Measurements from ENCODE around the gene IFI27.
"Not testable (repeated sequence)": the region's sequence is repeated elsewhere in the genome, so short reads cannot be mapped to it uniquely, and the experiment has no call there.

IFI27 gene

DNA sequence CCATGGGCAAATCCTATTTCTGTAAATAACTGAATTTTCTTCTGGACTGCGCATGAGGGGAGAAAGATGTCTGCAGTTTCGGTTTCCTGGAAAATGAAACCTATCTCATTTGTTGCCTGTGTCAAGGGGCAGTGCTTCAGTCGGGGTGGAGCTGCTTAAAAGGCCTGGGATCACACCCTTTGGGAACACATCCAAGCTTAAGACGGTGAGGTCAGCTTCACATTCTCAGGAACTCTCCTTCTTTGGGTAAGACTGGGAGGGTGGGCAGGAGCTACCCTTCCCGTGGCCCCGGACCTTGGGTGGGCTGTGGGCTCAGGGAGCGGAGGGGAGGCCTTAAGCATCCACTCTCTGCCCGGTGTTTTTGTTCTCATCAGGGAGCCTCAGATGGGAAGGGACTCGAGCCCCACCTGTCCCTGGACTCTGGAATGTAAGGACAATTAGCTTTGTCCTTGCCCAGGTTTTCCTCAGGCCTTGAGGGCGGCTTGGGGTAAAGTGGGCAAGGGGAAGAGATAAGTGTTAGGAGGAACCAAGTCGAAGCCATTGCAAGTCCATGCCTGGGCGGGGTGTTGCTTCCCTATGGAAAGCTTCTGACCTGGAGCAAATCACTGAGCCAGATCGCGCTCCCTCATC, at the start of gene IFI27:
Gene IFI27, plus strand, starts transcription at position 185 of the 630 bp plus-strand sequence.
- DNase-seq = no peak

DNA sequence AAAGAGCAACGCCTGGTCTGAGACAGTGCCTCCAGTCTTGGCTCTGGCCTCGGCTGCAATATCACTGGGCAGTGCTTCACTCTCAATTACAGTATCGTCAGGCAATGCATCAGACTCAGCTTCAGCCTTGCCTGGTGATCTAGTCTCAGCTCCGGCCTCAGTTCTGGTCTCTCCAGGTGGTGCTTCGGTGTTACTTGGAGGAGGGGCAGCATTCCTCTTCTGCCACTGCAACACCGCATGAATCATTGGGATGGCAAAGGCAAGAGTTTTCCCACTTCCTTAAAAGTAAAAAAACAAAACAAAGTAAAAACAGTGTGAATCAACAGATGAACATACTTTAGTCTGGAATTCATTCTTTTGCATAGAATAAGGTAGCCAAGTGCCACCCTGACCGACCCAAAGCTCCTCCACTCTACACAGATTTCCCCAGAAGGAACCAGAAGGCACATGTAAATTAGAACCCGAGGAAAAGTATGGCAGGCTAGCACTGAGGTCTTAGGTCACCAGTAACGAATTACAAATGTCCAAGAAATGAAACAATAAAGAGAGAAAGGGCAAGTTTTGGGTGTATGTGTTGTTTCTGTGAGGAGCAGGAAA, 48.1 kb upstream of the IFI27 start:
- no peak for DNase-seq

DNA sequence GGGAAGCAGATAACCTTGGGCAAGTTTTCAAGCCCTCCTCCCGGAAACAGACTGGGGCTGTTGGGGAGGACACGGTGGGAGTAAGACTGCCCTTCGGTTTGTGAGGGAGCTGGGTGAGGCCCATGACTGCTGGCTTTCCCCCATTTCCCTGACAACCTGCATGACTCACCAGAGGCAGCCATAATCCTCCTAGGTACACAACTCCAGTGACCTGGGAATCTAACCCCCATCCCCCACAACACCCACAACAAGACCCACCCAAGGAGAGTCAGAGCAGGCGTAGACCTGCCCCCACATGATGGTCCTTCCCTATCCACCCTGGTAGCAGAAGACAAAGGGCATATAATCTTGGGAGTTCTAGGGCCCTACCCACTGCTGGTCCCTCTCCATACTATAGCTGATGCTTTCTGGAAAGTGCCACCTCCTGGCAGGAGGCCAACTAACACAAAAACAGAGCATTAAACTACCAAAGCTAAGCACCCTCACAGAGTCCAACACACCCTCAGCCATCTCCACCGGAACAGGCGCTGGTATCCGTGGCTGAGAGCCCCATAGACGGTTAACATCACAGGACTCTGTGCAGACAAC, 44.4 kb upstream of the IFI27 start:
- no peak for DNase-seq

DNA sequence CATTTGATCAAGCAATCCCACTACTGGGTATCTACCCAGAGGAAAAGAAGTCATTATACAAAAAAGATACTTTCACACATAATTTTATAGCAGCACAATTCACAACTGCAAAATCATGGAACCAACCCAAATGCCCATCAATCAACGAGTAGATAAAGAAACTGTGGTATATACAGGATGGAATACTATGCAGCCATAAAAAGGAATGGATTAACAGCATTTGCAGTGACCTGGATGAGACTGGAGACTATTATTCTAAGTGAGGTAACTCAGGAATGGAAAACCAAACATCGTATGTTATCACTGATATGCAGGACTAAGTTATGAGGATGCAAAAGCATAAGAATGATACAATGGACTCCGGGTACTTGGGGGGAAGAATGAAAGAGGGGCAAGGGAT, 38.5 kb upstream of the IFI27 start:
- DNase-seq = not testable (repeated sequence)

DNA sequence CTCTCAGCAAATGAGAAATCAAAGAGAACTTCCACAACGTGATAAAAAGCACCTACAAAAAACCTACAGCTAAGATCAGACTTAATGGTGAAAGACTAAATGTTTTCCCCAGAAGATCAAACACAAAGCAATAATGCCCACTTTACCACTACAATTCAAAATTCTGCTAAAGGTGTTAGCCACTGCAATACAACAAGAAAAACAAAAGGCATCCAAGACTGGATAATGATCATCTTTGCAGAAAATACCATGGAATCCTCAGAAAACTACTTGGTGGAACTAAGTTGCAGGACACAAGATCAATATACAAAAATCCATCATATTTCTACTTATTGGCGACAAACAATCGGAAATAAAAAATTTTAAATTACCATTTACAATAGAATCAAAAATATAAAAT, 36.0 kb upstream of the IFI27 start:
- no peak for DNase-seq

DNA sequence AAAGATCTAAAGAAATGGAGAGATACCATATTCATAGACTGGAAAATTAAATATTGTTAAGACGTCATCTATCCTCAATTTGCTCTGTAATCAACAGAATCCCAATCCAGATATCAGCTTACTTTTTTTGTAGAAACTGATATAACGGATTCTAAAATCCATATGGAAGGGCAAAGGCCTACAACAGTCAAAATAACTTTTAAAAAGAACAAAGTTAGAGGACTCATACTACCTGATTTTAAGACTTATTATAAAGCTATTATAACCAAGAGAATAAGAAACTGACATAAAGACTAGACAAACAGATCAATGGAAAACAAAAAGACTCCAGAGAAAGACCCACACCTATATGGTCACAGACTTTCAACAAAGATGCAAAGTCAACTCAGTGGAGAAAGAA, 35.5 kb upstream of the IFI27 start:
- DNase-seq = no peak

DNA sequence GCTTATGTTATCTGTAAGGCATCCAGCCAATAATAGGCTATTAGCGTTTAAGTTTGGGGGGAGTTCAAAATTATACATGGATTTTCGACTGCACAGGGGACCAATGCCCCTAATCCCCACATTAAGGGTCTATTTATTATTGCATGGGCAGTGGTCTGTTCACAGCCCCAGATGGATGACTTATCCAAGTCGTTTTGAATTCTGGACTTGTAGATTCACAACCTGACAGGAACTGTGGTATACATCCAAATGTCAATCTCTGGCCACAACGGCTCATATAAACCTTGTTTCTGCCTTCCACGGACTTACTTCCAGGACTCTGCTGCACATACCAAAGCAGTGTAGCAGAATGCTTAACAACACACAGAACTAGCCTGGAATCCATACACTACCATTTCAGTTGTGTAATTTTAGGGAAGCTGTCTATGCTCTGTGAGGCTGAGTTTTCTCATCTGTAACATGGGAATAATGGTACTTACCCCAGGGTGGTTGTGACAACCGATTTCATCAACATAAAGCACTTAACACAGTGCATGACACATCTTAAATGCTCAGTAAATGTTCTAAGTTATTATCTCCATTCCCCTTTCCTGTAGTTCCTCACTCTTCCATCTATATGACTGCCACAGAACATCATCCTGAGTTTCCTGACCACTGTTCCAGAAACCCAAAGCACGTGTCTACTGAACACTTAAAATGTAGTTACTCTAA, 33.3 kb upstream of the IFI27 start:
- DNase-seq = no peak

DNA sequence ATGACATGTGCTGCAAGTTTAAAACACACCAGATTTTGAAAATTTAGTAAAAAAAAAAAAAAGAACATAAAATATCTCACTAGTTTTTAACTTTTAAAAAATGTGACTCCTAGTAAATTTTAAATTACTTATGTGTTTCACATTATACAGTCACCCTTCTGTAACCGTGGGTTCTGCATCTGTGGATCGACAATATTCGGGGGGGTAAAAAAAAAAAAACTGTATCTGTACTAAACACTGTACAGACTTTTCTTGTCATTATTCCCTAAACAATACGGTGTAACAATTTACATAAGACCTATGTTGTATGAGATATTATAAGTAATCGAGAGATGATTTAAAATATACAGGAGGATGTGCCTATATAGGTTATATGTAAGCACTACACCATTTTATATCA, 32.7 kb upstream of the IFI27 start:
- DNase-seq = no peak

DNA sequence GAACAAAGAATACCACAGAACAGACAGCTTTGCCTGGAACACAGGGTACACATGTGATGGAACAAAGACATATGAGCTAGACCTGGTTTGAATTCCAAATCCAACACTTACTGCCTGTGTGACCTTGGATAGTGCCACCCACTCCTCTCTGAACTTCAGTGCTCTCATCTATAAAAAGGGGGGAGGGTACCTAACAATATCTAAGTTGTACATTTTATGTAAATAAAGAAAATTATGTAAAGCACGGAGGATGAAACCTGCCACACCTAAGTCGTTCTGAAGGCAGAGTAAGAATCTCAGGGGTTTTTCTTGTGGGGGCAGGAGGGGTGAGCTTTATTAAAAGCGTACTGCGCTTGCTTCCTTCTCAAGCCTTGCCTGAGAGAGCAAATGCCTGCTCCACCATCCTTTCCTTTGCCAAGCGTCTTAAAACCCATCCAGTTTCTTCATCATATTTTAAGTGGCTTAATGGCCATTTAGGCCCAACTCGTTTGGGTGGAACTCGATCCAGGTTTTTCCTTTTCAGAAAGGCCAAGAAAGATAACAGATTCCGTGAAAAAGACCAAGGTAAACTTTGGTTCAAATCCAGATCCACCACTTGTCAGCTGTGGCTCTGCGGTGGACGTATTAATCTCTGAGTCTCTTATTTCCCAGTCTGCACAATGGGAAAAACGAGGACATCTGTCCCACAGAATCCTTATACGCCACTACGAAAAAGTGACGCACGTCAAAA, 30.5 kb upstream of the IFI27 start:
- no peak for DNase-seq

DNA sequence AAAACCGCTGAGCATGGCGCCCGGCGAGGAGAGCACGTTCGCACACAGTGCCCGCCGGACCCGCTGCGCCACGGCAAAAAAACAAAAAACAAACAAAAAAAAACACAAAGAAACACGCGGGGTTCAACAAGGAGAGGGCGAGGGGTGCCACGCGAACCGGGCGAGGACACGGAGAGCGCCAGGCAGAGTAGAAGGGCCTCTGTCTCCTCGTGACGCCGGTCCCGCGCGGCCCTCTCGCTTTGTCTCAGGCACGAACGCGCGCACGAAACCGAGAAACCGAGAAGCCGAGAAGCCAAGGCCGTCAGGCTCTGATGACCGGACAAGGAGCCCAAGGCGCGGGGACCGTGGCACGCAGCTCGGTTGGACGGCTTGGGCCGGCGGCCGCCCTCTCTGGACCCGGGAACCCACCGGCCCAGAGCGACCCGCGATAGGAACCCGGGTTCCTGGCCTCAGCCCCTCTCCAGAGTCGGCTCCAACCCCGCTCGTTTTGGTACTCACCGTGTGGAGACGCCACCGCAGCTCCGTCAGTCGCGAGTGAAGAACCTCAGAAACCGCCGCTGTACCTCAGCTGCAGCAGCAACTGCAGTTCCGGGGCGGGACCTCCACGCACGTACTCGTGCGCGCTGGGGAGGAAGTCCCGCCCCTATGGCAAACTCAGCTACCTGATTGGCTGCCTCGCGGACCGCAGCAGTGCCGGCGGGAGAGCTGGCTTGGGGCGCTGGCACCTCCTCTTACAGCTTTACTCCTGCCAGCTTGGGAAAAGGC, 29.7 kb upstream of the IFI27 start, which contains the start of the genes DDX24 and IFI27L1:
Gene DDX24, minus strand, starts transcription at position 582 of the 765 bp plus-strand sequence. CDS start 1,460 bp downstream, outside the sequence.
Gene IFI27L1, plus strand, starts transcription at position 690 of the 765 bp plus-strand sequence. CDS start 15,628 bp downstream, outside the sequence.
- DNase-seq = peak; percentile 93

DNA sequence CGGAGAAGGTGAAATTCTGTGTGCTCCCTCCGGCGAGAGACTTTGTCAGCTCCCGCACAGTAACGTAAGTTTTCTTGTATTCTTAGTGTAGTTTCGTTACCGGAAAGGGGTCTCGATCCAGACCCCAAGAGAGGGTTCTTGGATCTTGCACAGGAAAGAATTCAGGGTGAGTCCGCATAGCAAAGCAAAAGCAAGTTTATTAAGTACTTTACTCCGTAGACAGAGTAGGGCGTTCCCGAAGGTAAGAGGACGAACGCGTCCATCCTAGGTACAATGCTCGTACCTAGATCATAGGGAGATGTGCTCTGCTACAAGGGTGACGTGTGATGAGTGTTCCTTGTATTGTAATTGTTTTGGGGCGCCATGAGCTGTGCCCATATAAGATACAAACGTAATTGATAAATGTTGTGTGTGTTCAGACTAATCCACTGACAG, 29.1 kb upstream of the IFI27 start:
- no peak for DNase-seq

DNA sequence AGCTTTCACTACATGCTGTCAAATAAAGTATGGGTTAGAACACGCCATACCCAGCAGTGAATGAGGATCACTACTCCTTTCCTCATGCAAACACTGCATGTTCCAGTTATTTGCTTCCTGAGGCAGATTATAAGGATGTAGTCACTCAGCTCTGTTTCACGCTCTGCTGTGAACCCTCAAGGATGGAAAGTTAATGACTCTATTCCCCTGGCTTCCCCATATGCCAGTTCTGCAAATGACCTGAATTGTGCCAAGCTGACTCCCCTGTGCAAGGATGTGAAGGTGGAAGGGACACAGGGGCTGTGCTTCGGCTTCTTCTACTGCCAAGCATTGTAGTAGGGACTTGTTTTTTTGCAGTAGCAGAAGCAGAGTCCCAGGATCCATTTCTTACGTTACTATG, 22.6 kb upstream of the IFI27 start:
- no peak for DNase-seq

DNA sequence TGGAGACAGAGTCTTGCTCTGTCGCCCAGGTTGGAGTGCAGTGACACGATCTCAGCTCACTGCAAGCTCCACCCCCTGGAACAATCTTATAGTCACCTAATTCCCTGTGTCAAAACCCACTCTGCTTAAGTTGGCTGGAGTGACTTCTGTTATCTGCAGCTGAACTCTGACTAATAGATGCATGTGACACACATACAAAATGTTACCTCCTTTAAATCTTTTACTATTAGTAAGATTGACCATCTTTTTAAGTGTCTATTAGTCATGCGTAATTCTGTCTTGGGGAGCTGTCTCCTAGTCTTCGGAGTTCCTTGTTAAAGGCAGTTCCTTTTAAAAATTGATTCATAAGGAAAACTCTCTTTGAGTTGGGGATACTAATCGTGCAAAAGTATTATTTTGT, 22.0 kb upstream of the IFI27 start:
- no peak for DNase-seq

DNA sequence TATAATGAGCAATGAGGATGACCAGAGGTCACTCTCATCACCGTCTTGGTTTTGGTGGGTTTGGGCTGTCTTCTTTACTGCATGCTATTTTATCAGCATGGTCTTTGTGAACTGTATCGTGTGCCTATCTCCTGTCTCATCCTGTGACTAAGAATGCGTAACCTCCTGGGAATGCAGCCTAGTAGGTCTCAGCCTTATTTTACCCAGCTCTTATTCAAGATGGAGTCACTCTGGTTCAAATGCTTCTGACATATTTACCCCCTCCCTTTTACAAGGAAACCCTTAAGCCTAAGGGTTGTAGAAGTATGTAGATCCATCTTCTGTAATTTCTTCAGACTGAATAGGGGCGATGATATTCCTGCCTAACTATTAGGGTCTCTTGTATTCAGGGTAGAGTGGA, 21.1 kb upstream of the IFI27 start:
- no peak for DNase-seq

DNA sequence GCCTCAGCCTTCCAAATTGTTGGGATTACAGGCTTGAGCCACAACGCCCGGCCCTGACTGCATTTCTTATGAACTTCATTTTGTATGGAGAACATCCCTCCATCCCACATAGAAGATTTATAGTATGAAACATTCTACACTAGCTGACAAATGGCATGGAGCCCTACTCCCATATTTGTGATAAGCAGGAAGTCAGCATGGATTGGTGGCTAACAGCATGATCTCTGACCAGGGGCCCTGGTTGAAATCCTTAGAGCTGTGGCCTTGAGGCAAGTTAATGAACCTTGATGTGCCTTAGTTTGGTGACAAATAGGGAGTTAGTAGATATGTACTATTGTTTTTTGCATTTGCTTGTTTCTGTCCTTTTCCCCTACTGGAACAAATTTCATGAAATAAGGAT, 17.1 kb upstream of the IFI27 start:
- DNase-seq = no peak

DNA sequence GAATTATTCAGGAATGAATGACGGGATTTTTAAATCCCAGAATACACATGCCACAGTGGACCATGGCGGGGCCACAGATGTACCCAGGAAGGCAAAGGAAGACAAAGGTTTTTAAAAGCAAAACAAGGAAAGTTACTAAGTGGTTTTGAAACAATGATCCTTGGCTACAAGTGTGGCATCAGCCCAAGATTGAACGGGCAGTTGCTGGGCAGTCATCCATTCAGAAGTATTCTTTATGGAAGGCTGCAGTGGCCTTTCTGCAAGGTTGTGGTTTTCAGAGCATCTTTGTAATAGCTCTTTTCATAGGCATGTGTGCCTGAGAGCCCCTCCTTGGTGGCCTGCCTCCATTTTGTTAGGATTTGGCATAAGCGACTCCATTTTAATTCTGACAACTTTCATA, 13.4 kb upstream of the IFI27 start:
- no peak for DNase-seq

DNA sequence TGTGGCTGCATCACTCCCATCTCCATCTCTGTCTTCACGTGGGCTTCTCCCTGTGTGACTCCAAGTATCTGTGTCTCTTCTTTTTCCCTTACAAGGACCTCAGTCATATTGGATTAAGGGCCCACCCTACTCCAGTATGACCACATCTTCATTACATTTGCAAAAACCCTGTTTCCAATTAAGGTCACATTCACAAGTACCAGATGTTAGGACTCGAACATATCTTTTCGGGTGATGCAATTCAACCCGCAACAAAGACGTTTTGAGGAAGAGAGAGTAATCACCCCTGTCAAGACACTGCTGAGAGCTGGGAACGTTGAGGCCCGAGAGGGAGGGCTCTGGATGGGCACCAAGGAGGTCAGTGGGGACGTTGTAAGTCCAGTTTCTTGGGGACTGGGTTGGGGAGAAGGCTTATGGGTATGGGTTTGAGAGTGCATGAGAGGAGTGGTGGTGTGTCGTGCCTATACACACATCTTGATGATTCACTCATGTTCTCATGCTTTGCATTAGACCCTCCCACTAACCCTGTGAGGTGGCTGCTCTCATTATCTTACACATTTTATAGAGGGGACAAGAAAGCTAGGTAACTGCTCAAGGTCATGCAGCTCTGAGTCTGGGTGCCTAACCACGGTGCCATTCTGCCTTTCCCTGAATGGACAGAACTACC, 12.1 kb upstream of the IFI27 start:
- no peak for DNase-seq

DNA sequence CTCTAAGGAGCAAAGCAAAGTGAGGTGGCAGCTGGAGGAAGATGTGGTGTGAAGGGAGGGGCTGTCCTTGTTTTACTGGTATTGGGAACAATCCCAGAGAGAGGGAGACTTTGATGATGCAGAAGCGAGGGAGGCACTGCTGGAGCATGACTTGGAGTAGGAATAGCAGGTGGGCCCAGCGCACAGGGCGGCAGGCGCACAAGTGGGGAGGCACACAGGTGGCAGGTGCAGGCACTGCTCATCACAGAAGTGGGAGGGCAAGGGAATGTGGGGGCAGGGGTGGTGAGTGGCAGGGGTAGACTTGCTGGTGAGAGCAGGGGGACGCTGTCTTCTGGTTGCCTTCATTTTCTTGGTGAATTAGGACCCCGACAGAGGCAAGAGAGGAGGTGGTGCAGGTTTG, 11.5 kb upstream of the IFI27 start:
- DNase-seq = no peak

DNA sequence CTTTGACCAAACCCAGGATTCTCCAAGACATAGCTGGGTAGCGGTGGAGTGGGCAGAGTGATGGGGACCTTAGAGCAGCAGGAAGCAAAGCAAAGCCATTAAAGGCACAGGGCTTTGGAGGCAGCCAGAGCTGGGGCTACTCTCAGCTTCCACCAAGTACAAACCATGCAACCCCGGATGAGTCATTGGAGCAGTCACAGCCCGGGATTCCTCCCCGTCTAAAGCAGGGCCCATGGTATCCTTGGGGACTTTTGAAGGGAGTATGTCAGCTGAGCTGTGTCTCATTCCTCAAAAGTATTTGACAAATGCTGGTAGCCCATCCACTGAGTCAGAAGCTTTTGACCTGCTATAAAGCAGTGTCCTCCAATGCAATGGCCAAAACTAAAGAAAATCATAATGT, 9.7 kb upstream of the IFI27 start:
- no peak for DNase-seq

DNA sequence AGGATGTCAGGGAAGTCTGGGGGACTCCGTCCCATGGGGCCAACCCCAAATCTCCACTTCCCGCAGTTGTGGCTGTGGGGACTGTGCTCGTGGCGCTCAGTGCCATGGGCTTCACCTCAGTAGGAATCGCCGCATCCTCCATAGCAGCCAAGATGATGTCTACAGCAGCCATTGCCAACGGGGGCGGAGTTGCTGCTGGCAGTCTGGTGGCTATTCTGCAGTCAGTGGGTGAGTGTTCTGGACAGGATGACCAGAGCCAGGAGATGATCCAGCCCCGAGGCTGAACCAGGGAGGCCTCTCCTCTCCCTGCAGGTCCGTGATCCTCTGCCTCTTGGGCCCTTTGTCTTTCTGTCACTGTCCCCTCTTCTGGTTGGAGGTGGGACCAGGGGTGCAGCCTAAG, 8.8 kb upstream of the IFI27 start:
- no peak for DNase-seq

DNA sequence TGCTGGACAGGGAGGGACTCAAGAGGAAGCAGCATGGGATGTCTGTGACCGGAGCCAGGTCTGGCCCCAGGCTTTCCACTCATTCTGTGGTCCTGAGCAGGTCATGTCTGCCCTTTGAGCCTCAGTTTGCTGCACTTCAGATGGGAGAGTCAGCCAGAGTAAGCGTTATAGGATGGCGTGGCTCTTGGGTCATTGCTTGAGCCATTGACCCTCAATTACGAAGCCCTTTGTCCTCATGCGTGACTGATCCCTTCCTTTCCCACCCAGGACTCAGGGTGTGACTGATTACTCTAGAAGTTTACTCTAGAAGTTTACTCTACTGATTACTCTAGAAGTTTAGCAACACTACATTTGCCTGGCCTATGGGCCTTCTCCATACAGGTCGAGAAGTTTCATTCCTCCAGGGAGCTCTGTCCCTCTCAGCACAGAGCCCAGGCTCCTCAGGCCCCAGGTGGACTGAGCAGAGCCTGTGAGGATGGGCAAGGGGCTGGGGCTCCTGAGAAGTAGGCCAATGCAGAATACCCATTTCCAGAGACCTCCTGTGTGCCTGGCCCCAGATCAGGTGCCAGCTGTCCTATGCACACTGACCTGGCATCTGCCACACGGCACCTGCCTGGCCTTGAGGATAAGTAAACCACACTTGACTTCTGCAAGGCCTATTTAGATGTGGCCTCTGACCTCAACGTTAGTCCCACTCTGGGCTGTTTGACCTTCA, 7.6 kb upstream of the IFI27 start:
- no peak for DNase-seq
